ENCODE data around the gene OR1Q1.
"Not testable (repeated sequence)": the region's sequence is repeated elsewhere in the genome, so short reads cannot be mapped to it uniquely, and the experiment has no call there.

The OR1Q1 gene, protein sequence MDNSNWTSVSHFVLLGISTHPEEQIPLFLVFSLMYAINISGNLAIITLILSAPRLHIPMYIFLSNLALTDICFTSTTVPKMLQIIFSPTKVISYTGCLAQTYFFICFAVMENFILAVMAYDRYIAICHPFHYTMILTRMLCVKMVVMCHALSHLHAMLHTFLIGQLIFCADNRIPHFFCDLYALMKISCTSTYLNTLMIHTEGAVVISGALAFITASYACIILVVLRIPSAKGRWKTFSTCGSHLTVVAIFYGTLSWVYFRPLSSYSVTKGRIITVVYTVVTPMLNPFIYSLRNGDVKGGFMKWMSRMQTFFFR

DNA sequence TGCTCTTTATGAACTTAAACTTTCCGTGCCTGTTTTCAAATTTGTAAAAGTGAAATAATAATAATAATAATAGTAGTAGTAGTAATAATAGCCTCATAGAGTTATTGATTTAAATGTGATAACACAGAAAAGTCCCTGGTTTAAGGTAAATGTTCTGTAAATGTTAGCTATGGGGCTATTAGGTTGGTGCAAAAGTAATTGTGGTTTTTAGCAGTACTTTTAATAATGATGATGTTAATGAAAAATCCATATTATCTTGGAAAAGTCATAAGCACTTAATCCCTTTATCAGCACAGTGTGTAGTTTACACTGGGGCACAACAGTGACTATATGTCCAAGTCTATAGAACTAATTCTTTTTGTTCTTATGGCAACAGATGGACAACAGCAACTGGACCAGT is at the start of gene OR1Q1:
Gene OR1Q1, plus strand, starts transcription at position 377 of the 400 bp plus-strand sequence. Its CDS starts 0 bp downstream, at position 377.
- no peak for DNase-seq (ENCODE audit: low spot score)

- DNase-seq (ENCODE audit: low spot score) = no peak
Observed at GRCh38 chr9:122567901-122568300, 46.6 kb upstream of the OR1Q1 start.

DNA sequence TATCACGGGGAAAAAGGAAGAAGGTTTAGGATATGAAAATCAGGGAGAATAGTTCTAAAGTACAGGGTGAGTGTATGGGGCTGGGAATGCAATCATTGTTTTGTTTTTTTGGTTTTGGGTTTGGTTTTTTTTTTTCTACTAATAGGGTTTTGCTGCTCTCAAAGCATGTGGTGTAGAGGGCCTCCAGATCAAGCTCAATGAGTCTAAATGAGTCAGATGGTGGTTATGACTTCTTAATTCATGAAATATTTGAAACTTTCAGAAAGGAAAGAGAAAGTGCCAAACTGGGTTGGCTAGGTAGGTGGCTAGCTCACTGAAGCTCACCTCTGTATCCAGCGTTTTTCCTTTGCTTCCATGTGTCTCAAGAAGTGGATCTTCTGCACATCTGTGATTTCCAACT is 42.1 kb upstream of the OR1Q1 start:
- no peak for DNase-seq (ENCODE audit: low spot score)

GRCh38 chr9:122579874-122580273 is 34.7 kb upstream of the OR1Q1 start:
- no peak for DNase-seq (ENCODE audit: low spot score)

- no peak for DNase-seq (ENCODE audit: low spot score)
Observed at GRCh38 chr9:122580360-122580759, 34.2 kb upstream of the OR1Q1 start.

DNA sequence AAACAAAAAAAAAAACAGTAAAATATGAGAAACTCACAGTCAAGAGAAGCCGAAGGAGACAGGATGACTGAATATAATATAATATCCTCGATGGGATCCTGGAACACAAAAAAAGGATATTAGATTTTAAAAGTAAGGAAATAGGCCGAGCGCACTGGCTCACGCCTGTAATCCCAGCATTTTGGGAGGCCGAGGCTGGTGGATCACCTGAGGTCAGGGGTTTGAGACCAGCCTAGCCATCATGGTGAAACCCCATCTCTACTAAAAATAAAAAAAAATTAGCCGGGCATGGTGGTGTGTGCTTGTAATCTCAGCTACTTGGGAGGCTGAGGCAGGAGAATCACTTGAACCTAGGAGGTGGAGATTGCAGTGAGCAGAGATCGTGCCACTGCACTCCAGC is 31.3 kb upstream of the OR1Q1 start, which contains the start of gene OR1L8:
Gene OR1L8, minus strand, starts transcription at position 101 of the 400 bp plus-strand sequence. CDS start 14,907 bp downstream, outside the sequence.
- not testable (repeated sequence) for DNase-seq (ENCODE audit: low spot score)

DNA sequence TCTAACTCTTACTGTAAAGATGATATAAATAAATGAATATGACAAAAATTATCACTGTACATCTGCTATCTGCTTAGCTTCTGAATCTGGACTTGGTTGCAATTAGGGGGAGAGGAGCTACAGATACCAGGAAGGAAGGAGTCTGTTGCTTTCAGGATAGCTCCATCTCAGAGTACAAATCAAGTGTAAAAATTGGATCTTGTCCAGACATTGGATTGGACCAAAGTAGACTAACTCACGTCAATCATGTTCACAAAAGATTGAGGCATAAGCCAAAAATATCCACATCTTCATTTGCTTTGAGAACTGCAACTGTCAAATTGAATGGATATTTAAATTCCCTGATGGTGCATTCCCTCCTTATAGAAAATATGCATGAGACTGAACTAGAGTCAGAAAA is 8.8 kb upstream of the OR1Q1 start:
- DNase-seq (ENCODE audit: low spot score) = no peak

DNA sequence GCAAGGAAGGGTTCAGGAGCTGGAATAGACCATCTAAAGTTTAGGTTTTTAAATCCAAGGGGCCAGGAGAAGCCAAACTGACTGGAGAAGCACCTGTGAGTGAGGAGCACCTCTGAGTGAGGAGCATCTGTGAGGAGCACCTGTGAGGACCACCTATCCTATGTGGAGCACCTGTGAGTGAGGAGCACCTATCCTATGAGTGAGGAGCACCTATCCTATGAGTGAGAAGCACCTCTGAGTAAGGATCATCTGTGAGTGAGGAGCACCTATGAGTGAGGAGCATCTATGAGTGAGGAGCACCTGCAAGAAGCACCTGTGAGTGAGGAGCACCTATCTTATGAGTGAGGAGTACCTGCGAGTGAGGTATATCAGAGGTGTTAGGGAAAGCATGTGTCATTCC is 8.0 kb upstream of the OR1Q1 start:
- DNase-seq (ENCODE audit: low spot score) = no peak

DNA sequence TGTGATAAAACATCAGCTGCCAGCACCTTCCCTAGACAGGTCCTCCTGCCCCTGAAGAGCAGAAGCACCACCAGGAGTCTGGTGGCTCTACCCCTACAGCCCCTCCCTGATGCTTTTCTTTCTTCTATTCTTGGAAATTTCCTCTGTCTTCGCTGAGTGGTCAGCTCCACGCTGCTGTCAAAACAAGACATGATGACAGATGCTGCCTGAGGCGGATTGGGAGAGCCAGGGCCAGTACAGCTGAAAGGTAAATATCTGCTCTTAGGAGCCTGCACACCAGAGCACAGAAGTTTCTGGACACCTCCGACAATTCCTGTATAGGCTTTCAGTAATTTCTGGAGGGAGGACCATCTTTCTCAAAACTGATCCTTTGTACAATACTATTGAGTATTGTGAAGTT is 4.7 kb upstream of the OR1Q1 start:
- no peak for DNase-seq (ENCODE audit: low spot score)

DNA sequence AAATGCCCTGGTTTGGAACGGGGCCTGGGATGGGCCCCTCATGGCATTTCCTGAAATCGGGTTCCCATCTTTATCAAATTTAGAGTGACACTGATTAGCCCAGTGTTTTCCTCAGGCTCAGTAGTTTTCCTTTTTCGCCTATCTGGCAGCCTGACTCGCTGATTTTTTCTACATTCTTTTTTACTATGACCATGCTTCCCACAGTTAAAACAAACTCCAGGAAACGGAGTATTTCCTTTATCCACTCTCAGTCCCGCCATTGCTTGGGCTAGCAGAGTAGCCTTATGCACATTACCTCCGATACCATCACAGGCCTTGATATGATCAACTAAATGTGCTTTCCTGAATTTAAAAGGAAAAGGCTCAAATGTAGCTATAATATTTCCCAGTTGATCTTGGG is 5.5 kb downstream of the OR1Q1 start:
- no peak for DNase-seq (ENCODE audit: low spot score)

- no peak for DNase-seq (ENCODE audit: low spot score)
Observed at GRCh38 chr9:122642226-122642625, 27.7 kb downstream of the OR1Q1 start.

GRCh38 chr9:122656378-122656777 is 41.8 kb downstream of the OR1Q1 start:
- DNase-seq (ENCODE audit: low spot score) = no peak

DNA sequence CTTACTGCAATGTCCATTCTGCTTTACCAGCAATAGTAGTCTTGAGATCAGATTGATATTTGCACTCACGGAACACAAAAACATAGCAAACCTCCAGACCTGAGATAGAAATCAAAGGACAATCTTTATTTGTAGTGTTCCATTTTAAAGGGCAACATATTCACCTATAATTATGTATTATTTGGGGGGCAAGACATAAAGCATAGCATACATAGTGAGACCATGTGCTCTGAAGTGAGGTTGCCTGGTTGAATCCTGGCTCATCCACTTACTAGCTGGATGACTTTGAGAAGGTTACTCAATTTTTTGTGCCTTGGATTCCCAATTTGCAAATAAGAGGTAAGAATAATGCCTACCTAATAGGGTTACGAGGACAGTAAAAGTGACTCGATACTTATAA is 43.0 kb downstream of the OR1Q1 start, which contains the start of gene OR1B1:
Gene OR1B1, minus strand, starts transcription at position 101 of the 400 bp plus-strand sequence.
- DNase-seq (ENCODE audit: low spot score) = no peak

DNA sequence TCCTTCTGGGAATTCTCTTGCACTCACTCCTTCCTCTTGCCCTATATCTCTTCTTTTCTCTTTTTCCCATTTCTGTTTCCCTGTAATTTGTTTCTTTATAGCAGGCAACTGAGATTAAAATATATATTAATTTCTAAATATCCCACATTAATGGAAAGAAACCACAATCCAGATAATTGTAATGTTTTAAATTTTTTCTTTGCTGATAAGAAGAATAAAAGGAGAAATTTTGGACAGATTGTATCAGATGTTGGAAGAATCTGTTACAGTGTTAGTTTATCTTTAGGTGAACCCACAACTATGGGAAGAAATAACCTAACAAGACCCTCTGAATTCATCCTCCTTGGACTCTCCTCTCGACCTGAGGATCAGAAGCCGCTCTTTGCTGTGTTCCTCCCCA is 46.9 kb downstream of the OR1Q1 start, which contains the start of gene OR1L1:
Gene OR1L1, plus strand, starts transcription at position 301 of the 400 bp plus-strand sequence. Its CDS starts 0 bp downstream, at position 301.
- no peak for DNase-seq (ENCODE audit: low spot score)

Measured in HuH-7.5 (cell line).